ENCODE results near the gene UBALD1.

DNA sequence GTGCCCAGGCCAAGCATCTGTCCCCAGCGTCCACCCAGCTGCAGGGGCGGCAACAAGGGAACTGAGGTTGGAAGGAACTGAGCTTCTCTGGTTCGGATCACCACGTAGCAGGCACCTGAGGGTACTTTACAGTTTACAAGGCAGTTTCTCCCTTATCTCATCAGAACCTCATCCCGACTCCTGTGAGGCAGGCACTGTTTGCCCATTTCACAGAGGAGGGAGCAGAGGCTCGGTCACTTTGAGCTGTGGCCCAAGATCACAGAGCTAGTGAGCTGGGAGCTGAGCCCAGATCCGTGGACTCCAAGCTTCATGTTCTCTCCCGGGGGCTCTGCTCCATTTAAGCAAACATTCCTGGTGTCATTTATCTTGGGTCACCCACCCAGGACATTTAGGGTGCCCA, 15.1 kb downstream of the UBALD1 start:
- TF ChIP-seq POLR2A (IDR thresholded peaks at IDR 0.05; ENCODE audit: low read depth, low read length) (no peak), POU2F2 (IDR thresholded peaks at IDR 0.05; ENCODE audit: low read depth, low read length) (no peak), TAF1 (IDR thresholded peaks at IDR 0.05; ENCODE audit: low read depth, low read length) (no peak), POLR2AphosphoS5 (IDR thresholded peaks at IDR 0.05; ENCODE audit: low read depth, low read length) (no peak)

All from GM12891 (cell line).